Islet of Langerhans (tissue), 1 donor: ENCODE results near the gene CD82.
"Not testable (repeated sequence)": the region's sequence is repeated elsewhere in the genome, so short reads cannot be mapped to it uniquely, and the experiment has no call there.

Source experiments
- FAIRE-seq: peaks from one replicate; lab custom pipeline; 2011; peaks lifted over from hg19 to GRCh38; lab: Jason Lieb, UNC

Gene CD82

GRCh38 chr11:44633641-44634040, 68.2 kb downstream of the CD82 start:
- FAIRE-seq, result no peak

DNA sequence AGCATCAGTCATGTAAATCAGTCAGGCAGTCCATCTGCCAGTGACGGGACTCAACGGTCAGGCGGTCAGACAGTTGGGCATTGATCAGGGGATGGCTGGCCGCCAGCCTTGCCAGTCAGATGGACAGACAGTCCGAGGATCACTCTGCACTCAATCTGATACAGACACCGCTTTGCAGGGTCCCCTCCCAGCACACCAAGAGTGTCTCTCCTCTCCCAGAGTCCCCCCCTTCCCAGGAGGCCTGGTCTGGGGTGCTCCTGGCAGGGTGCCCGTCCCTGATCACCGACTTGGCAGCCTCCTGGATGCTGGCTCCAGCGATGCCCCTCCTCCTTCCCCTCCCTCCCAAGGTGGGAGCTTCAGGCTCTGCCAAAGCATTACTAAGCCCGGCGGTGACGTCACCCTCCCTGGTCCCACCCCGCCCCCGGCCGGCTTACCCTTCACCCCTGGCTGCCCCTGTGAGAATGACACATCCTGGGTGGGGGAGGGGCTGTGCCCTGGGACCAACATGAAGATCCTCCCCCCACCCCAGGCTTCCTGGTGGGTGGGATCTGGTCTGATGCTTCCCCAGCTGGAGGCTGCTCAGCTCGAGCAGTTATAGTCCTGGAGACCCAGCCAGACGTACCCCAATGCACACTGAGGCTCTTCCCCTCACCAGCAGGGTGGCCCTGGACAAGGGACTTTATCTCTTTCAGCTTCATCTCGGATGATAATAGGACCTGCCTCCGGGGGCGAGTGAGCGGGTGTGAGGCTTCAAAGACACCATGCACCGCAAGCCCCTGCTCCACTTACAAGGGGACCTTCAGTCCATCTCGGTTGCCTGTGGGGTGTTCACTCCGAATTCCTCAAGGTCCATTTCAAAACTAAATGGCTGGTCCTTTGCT, 69.2 kb downstream of the CD82 start:
- FAIRE-seq, result no peak

- no peak for FAIRE-seq
These were observed 72.0 kb downstream of the CD82 start for GRCh38 chr11:44637487-44637886.

DNA sequence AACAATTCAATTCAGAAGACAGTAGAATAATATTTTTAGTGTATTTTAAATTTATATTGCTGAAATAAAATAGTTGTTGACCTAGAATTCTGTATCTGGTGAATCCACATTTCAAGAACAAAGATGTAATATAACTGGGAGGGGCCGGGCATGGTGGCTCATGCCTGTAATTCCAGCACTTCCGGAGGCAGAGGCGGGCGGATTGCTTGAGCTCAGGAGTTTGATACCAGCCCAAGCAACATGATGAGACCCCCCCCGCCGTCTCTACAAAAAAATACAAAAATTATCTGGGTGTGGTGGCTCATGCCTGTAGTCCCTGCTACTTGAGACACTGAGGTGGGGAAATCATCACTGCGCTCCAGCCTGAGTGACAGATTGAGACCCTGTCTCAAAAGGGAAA, 72.6 kb downstream of the CD82 start:
- no peak for FAIRE-seq

DNA sequence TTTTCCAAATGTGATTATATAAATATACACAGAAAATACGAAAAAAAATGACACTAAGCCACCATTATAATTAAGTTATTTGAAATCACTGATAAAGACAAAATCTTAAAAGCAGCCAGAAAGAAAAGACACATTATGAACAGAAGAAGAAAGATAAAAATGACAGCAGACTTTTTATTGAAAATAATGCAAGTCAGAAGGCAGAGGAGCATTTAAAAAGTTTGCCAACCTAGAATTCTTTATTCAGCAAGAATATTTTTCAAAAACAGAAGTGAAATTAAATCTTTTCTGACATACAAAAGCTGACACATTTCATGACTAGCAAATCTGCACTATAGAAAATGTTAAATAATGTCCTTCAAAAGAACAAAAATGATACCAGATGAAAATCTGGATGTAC, 77.8 kb downstream of the CD82 start:
- FAIRE-seq, result no peak

DNA sequence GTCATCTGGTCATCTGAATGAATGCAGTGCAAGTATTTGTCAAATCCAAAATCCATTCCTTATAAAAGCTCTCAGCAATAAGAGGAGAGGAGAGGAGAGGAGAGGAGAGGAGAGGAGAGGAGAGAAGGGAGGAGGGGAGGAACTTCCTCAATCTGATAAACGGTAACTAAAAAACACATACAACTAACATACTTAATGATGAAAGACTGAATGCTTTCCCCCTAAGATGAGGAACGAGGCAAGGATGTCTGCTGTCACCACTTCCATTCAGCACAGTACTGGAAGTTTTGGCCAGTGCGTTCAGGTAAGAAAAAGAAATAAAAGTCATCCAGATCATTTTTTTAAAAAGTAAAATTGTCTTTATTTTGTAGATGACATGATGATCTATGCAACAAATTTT, 80.4 kb downstream of the CD82 start:
- FAIRE-seq, result no peak

DNA sequence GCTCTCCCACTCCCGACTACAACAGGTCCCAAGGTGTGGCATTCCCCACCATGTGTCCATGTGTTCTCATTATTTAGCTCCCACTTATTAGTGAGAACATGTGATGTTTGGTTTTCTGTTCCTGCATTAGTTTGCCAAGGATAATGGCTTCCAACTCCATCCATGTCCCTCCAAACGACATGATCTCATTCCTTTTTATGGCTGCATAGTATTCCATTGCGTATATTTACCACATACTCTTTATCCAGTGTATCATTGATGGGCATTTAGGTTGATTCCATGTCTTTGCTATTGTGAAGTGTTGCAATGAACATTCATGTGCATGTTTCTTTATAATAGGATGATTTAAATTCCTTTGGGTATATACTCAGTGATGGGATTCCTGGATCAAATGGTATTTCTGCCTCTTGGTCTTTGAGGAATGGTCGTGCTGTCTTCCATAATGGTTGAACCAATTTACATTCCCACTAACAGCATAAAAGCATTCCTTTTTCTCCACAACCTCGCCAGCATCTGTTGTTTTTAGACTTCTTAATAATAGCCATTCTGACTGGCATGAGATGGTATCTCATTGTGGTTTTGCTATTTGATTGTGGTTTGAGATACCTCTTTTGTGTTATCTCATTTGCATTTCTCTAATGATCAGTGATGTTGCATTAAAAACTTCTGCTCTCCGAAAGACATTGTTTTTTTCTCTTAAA, 81.9 kb downstream of the CD82 start:
- FAIRE-seq, result not testable (repeated sequence)

GRCh38 chr11:44648109-44648508, 82.6 kb downstream of the CD82 start:
- FAIRE-seq, result no peak

- no peak for FAIRE-seq
These were observed 86.2 kb downstream of the CD82 start for GRCh38 chr11:44651535-44652155.

- no peak for FAIRE-seq
These were observed 87.6 kb downstream of the CD82 start for GRCh38 chr11:44652901-44653644.

DNA sequence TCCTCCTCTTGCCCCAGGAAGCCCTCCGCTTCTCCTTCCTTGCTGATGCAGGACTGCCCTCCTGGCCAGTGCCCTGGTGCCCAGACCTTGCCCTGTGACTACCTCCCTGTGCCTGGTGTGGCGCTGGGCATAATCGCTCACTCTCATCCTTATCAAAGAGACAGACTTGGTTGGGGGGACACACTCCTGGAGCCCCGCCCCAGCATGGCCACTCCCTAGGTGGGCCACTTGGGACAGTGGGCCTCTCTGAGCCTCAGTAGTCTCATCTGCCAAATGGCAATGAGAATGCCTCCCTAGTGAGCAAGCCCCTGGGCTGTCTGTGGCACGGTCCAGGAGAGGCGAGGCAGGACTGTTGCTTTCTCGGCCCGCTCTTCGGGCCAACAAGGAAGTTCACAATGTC, 88.6 kb downstream of the CD82 start:
- no peak for FAIRE-seq

DNA sequence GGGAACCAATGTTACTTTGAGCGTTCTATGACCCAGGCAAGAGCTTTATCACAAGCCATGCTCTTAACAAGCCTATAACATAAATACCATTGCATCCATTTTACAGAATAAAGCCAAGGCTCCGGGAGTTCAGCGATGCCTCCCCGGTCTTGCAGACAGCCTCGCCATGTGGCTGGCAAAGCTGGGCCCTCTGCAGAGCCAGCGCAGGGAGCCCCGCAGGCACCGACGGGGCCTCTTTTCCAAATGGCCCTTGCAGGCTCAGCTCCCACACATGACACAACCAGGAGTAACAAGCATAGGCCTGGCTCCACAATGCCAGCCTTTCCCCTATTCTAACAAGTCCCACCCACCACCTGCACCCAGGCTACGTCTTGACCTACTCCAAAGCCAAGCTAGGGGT, 89.1 kb downstream of the CD82 start:
- no peak for FAIRE-seq

DNA sequence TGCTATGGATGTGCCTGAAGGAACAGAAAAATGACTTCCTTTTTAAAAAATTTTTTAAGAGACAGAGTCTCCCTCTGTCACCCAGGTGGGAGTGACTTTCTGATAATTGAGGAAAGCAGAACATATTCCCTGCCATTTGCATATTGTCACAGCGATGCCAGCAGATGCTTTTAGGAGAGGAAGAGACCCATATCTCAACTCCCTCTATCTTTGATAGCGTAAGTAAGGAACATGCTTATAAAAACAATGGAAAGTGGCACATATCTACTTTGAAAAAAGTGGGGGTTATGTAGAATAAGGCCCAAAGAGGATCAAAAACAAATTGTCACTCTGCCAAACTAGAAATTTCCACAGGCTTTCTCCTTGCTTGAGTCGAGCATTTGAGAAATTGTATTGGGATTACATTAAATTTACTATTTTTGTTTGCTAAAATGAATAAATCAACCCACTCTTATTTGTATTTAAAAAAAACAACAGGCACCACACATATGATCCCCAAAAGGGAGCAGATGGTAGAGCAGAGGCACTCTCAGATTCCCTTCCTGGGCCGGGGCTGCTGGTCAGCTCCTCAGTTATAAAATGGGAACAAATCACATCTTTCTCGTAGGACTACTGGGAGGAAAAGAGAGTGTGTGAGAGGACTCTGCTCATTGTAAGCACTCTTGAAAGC, 92.5 kb downstream of the CD82 start:
- FAIRE-seq, result no peak

DNA sequence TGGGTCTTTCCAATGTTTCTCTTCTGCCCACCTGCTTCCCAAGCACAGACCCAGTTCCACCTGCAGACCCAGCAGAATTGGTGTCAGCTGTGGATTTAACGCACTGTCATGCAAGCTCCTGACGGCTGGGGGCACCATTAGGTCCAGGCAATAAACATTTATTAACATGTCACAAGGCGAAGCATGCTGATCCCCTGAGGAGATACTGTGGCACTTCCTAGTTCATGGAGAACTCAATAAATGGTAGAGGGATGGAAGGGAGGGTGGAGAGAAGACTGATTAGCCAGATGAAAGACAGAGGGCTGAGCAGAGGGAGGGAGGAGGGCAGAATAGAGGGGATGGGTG, 93.0 kb downstream of the CD82 start:
- FAIRE-seq, result no peak

- FAIRE-seq, result no peak
These were observed 94.2 kb downstream of the CD82 start for GRCh38 chr11:44659641-44660040.

DNA sequence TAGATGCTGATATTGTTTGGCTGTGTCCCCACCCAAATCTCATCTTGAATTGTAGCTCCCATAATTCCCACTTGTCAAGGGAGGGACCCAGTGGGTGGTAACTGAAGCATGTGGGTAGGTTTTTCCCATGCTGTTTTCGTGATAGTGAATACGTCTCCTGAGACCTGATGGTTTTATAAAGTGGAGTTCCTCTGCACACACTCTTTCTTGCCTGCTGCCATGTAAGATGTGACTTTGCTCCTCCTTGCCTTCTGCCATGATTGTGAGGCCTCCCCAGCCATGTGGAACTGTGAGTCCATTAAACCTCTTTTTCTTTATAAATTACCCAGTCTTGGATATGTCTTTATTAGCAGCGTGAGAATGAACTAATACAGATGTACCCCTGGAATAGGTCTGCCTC, 95.1 kb downstream of the CD82 start:
- FAIRE-seq, result not testable (repeated sequence)

DNA sequence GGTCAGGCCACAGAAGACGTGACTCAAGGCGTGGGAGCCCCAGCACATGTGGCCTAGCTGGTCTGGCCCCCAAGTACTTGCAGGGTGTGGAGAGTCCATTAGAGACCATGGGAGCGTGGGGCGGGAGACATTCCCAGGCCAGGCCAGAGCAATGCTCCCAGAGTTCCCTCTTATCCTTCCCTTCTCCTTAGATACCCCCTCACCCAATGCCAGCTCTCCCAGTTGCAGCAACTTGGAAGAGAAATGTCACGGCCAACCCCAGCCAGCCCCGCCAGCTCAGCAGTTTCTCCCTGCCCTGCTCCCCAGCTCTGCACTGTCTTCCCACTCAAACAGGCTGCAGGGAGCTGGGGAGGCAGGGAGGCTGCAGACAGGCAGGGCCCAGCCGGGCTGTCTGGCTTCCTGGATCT, 95.9 kb downstream of the CD82 start:
- FAIRE-seq, result no peak
